GM21723 (cell line): Measurements from ENCODE around the gene KAT2A.
A peak's percentile ranks its signal among the peaks of the same experiment; 100 is the strongest.

ENCODE experiments used
- ATAC-seq: cut with Tn5 transposase; IDR thresholded peaks from one replicate; pipeline ENCODE4 v1.9.1; 2021; ENCODE audit warnings: mild to moderate bottlenecking, moderate library complexity; ENCODE audit not compliant: unreplicated experiment

The KAT2A gene

GRCh38 chr17:42116705-42117396, 4.3 kb downstream of the KAT2A start:
- ATAC-seq, result no peak

- no peak for ATAC-seq
Observed at GRCh38 chr17:42114118-42114517, 7.0 kb downstream of the KAT2A start.

GRCh38 chr17:42113293-42114069, 7.7 kb downstream of the KAT2A start:
- ATAC-seq, result no peak

- peak; percentile 65 for ATAC-seq
Observed at GRCh38 chr17:42112552-42113176, 8.5 kb downstream of the KAT2A start, which contains the start of gene DHX58. Gene DHX58 (minus strand): TSS chr17:42112714. CDS start chr17:42111892, 822 bp downstream.

- peak; percentile 2 for ATAC-seq
Observed at GRCh38 chr17:42111871-42112551, 9.2 kb downstream of the KAT2A start.

DNA sequence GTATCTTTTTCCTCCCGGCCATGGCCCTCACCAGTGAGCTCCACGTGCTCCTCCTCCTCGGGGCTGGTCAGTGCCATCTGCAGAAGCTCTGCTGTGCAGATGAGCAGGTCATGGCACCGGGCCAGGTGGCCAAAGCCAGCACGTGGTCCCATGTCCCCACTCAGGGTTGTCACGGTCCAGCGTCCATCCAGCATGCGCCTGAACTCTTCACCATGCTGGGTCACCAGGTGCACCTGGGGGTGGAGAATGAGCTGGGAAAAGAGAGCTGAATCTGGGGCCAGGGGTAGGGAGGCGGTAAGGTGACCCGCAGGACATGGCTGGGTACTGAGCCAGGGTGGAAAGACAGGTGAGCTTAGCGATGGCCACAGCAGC, 9.9 kb downstream of the KAT2A start:
- ATAC-seq, result no peak

GRCh38 chr17:42110301-42111264, 10.6 kb downstream of the KAT2A start:
- ATAC-seq, result no peak

DNA sequence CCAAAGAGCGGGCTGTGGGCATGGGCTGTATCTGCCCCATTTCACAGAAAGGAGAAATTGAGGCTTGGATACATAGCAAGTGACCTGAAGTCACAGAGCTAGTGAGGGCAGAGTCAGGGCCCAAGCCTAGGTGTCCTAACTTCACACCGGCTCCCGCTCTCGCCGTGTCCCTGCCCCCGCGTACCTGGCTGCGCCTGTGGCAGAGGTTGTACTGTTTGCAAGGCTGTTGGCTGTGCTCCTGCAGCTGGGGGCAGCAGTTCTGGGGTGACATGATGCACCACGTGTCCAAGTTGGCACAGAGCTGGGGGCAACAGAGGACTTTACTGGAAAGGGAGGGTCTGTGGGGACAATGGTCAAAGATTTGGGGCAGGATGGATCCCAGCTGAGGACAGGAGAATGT, 12.1 kb downstream of the KAT2A start:
- ATAC-seq, result no peak

GRCh38 chr17:42107597-42108576, 13.3 kb downstream of the KAT2A start:
- peak; percentile 65 for ATAC-seq

- ATAC-seq, result no peak
Observed at GRCh38 chr17:42107124-42107523, 14.0 kb downstream of the KAT2A start.

DNA sequence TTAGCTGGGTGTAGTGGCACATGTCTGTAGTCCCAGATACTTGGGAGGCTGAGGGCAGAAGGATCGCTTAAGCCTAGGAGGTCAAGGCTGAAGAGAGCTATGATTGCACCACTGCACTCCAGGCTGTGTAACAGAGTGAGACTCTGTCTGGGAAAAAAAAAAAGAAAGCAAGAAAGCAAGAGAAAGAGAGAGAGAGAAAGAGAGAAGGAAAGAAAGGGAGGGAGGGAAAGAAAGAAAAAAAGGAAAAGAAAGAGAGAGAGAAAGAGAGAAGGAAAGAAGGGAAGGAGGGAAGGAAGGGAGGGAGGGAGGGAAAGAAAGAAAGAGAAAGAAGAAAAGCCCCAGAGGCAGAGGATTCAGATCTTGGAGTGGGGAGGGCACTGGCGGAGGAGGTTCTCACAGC, 15.2 kb downstream of the KAT2A start:
- ATAC-seq, result no peak

- ATAC-seq, result no peak
Observed at GRCh38 chr17:42104264-42104663, 16.9 kb downstream of the KAT2A start.

DNA sequence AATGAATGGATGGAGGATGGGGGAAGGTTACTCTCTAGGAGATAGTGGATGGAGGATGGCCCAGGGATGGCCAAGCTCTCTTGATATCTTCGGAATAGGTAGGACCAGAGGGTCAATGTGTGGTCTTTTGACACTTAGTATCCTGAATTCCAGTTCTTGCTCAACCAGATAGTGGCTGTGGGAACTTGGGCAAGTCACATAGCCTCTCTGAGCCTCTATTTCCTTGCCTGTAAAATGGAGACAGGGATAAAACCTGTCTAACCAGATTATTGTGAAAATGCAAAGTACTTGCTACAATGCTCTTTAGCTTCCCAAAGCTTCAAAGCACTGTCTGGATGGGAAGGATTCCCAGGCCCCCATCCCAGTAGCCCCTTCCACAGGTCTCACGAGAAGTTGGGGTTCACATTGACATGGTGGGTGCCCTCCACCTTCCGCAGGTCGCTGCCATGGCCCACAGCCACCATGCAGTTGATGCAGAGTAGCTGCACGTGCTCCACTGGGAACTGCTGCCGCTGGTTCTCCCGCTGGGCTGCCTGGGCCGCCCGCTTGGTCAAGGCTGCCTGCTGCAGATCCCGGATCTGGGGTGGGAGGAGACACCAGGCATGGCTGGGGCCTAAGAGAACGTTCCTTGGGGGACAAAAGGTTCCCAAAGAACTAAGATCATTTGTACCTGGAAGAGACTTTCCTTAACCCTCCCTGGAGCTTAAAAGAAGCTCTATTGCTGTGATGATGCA, 17.8 kb downstream of the KAT2A start:
- no peak for ATAC-seq

- ATAC-seq, result no peak
Observed at GRCh38 chr17:42101513-42102292, 19.5 kb downstream of the KAT2A start.

DNA sequence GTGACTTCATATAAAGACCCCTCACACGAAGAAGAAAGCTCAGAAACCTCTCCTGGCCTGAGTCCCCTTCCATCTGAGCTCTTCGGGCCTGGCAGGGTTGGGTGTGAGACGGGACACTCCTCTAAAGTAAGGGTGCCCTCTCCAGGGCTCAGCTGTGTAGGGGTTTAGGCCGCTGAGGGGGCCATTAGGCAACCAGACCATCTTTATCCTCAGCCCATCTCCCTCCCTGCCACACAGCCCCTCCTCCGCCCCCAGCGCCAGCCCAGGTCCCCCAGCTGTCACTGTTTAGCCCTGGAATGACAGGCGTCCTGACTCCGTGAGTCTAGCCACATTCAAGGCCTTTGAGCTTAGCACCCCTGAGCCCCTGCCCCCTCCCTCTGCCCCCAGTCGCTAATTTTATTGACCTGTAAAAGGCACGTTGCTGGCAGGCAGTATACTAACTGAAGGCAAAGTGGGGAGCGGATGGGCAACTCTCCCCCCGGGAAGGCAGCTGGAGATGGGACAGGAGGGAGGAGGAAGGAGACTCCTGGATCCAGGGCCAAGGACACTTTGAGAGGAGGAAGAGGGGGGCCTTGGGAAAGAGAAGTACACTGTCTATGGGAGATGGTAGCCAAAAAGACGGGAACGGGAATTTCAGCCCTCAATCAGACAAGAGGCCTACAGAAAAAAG, 22.3 kb downstream of the KAT2A start:
- no peak for ATAC-seq

DNA sequence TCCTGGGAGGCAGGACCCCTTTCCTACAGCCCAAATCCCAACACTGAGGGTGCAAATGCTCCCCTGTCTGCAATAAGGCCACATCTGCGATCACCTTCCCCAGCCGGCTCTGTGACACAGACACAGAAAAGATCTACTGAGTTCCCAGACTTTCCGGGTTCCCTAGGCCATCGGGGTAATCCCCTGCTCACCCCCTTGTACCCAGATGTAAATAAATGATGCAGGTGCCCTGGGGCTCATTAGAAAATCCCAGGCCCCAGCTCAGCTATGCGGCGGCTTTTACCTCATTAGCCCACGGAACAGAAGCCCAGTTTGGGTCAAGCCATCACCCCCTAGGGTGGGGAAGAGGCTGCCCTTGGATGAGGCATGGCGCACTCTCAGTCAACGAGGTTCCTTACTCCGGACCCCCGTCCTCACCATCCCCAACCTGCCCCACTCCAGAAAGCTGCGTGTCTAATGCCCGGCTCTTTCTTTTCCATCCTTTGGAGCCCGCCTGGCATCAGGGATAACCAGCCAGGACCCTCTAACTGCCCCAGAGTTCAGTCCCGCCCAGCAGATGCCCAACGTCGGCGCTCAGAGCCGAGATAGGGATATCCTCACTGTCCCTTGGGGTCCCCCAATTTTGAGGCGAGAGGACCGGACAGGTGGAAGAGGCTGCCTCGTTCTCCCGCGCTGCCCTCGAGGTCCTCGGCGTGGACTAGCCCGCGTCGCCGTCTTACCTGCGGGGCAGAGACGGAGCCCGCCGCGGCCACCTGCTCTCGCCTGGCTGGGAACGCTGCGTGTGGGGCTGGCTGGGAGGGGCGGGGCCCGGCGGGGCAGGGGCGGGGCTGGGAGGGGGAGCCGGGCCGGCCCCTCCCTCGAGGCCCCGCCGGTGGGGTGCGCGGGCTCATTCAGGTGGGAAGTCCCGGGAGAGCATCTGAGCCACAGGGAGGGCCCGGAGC, 23.2 kb downstream of the KAT2A start, which contains the start of gene ZNF385C:
Gene ZNF385C, minus strand, starts transcription at position 783 of the 941 bp plus-strand sequence. CDS start 35,417 bp downstream, outside the sequence.
- ATAC-seq, result no peak
